Neutrophil (primary cell): Measurements from ENCODE around the gene MAML1.

Source experiments
- H3K27ac ChIP-seq: fragments of 200-600 bp; sonication (generic); 2 replicates; pipeline ENCODE4 v1.5.1; 2016; ENCODE audit warnings: mild to moderate bottlenecking, moderate library complexity
- H3K27me3 ChIP-seq: fragments of 200-600 bp; sonication (generic); 2 replicates; pipeline ENCODE4 v1.6.0; 2016; ENCODE audit warnings: mild to moderate bottlenecking
- H3K36me3 ChIP-seq: fragments of 200-600 bp; sonication (generic); 2 replicates; pipeline ENCODE4 v1.5.1; 2017
- H3K4me1 ChIP-seq, 2 experiments: fragments of 200-600 bp in 1 of 2; sonication (generic) in 1 of 2; 1 replicate in 1 of 2; 2 replicates in 1 of 2; pipeline versions ENCODE4 v1.5.1 to v1.6.1; 2013 to 2016; ENCODE audit warnings: low read depth in 1 of 2, low read length in 1 of 2, mild to moderate bottlenecking in 1 of 2, moderate library complexity in 1 of 2; ENCODE audit not compliant: control insufficient read depth in 1 of 2, insufficient read depth in 1 of 2
- H3K4me3 ChIP-seq, 2 experiments: fragments of 200-600 bp in 1 of 2; sonication (generic) in 1 of 2; 1 replicate in 1 of 2; 2 replicates in 1 of 2; pipeline ENCODE4 v1.5.1; 2013 to 2016; ENCODE audit warnings: low read depth in 1 of 2, low read length in 1 of 2, mild to moderate bottlenecking in 1 of 2, moderate library complexity in 1 of 2
- H3K9me3 ChIP-seq: fragments of 200-600 bp; sonication (generic); 2 replicates; pipeline ENCODE4 v1.5.1; 2016
- TF ChIP-seq, protein P1 (sequence below): fragments of 200-600 bp; sonication (generic); IDR thresholded peaks from 2 replicates; pipeline ENCODE4 v1.5.1; 2016; ENCODE audit warnings: antibody characterized with exemption

Gene MAML1

DNA sequence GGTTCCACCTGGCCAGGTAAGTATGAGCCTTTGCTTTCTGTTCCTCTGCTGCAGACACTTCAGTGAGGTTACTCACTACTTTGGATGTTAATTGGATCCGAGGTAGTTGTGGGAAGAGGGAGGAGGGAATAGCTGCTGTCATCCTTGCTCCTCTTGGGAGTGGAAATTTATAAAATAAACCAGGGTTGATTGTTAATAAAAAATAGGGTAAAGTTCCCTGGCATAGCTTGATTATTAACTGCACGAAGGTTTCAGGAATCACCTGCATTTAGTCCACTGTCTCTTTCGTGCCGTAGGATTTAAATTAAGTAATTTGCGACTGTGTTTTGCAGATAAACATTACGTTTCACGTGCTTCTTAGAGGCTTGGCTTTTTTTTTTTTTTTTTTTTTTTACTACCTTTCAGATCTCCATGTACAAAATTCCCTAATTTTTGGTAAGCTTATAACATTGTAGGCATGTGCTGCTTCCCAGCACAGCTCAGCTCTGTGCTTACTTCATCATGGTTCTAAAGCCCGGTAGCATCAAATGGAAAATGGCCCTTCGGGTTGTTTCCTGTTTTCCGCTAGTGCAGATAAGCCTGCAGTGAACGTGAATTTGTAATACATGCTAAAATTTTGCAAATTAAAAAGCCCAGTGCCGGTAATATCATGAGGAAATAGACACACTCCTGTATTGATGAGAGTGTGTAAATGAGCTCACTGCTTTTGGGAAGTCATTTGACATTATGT lies 34.3 kb downstream of the MAML1 start:
- Histone ChIP-seq H3K27ac (peak overlapping the region; percentile 37), H3K36me3 (peaks cover 56% of the 10 kb centered on the region), H3K27me3 (no peaks in the 10 kb centered on the region), H3K4me1 (peaks cover 70 to 73% of the 10 kb centered on the region in 2 experiments), H3K4me3 (no peak overlapping the region), H3K9me3 (no peaks in the 10 kb centered on the region)
- TF ChIP-seq, protein P1, sequence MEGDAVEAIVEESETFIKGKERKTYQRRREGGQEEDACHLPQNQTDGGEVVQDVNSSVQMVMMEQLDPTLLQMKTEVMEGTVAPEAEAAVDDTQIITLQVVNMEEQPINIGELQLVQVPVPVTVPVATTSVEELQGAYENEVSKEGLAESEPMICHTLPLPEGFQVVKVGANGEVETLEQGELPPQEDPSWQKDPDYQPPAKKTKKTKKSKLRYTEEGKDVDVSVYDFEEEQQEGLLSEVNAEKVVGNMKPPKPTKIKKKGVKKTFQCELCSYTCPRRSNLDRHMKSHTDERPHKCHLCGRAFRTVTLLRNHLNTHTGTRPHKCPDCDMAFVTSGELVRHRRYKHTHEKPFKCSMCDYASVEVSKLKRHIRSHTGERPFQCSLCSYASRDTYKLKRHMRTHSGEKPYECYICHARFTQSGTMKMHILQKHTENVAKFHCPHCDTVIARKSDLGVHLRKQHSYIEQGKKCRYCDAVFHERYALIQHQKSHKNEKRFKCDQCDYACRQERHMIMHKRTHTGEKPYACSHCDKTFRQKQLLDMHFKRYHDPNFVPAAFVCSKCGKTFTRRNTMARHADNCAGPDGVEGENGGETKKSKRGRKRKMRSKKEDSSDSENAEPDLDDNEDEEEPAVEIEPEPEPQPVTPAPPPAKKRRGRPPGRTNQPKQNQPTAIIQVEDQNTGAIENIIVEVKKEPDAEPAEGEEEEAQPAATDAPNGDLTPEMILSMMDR = no peak

DNA sequence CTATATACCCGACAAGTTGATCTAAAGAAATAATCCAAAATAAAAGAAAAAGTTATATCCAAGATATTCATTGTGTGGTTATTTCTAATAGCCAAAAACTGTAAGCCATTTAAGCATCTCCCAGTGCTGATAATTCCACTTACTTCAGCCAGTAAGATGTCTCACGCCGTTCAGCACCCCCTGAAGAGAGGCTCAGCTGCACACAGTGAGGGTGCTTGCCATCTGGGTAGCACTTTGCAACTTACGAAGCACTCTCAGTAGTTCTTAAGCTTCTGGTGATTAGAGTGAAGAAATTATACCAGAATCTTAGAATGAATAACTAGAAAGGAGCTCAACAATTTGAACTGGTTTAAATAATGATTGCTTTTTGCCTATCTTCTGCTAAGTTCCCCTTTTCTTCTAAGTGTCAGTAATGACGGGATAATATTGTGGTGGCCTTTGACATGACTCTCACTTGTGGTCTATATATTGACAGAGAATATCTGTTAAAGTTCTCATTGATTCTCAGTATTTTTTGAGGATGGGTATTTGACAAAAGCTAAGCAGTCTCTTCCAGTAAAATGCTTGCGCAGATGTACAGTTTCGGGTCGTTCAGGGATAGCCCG lies 35.0 kb downstream of the MAML1 start:
- TF ChIP-seq, protein P1 = no peak
- H3K9me3 ChIP-seq = no peaks in the 10 kb centered on the region
- H3K36me3 ChIP-seq = peaks cover 63% of the 10 kb centered on the region

DNA sequence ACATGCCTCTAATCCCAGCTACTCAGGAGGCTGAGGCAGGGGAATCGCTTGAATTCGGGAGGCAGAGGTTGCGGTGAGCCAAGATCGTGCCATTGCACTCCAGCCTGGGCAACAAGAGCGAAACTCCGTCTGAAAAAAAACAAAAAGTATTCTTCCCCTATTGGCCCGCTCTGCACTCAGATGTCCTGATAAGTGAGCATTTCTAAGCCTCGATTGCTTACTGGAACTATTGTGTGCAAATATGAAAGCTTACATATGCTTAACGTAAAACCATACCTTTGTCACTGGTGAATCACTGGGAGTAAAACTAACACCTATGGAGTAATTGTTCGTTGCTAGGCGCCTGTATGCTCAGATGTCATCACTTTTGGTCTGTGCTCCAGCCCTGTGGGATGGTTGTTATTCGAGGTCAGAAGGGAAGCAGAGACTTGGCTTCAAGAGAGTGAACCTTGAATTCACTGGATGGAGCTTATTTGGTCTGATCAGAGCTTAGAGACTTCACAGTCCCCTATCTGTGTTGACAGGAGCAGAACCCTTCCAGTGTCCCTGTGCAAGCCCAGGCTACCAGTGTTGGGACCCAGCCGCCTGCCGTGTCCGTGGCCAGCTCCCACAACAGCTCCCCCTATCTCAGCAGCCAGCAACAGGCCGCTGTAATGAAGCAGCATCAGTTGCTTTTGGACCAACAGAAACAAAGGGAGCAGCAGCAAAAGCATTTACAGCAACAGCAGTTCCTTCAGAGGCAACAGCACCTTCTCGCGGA lies 35.9 kb downstream of the MAML1 start:
- H3K27me3 ChIP-seq = no peaks in the 10 kb centered on the region
- no peaks in the 10 kb centered on the region for H3K9me3 ChIP-seq
- peak overlapping the region; percentile 41 for H3K27ac ChIP-seq
- TF ChIP-seq, protein P1 = no peak
- peaks cover 72% of the 10 kb centered on the region for H3K36me3 ChIP-seq
- H3K4me3 ChIP-seq = no peak overlapping the region
- H3K4me1 ChIP-seq = peaks cover 63 to 69% of the 10 kb centered on the region in 2 experiments

More for the DNA sequence above, 35.0 kb downstream of the MAML1 start:
- Histone ChIP-seq H3K27me3 (no peaks in the 10 kb centered on the region), H3K4me3 (no peak overlapping the region), H3K27ac (peak overlapping the region; percentile 33), H3K4me1 (peaks cover 70 to 73% of the 10 kb centered on the region in 2 experiments)

DNA sequence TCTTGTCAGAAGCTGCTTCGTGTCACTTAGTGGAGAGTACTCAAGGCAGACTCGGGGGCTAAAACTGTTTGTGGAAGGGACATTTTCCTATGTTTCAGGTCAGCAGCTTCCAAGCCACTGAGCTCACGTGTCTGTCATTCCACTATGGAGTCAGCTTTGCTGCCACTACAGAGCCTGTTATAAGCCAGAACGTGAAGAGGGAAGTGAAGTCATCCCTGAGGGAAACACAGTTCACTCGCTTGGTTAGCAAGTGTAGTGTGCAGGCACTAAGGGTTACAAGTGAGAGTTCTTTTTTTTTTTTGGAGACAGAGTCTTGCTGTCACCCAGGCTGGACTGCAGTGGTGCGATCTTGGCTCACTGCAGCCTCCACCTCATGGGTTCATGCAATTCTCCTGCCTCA lies 36.6 kb downstream of the MAML1 start:
- H3K27ac ChIP-seq = peak overlapping the region; percentile 41

DNA sequence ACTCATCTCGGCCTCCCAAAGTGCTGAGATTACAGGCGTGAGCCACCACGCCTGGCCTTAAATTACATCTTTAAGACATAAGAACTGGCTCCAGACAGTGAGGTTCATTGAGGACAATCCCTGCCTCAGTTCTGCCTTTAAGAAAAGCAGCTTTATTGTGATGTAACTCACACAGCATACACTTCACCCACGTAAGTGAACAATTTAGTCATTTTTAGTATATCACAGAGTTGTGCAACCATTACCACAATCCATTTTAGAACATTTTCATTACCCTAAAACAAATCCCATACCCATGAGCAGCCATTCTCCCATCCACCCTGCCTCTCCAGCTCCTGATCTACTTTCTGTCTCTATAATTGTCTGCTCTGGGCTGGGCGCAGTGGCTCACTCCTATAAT lies 37.2 kb downstream of the MAML1 start:
- H3K36me3 ChIP-seq = peaks cover 85% of the 10 kb centered on the region
- TF ChIP-seq, protein P1 = no peak
- H3K4me3 ChIP-seq = no peak overlapping the region
- no peaks in the 10 kb centered on the region for H3K9me3 ChIP-seq
- H3K27me3 ChIP-seq = no peaks in the 10 kb centered on the region
- H3K27ac ChIP-seq = peak overlapping the region; percentile 41
- H3K4me1 ChIP-seq = peaks cover 57 to 62% of the 10 kb centered on the region in 2 experiments

More for the DNA sequence above, 36.6 kb downstream of the MAML1 start:
- Histone ChIP-seq H3K27me3 (no peaks in the 10 kb centered on the region), H3K4me3 (no peak overlapping the region), H3K9me3 (no peaks in the 10 kb centered on the region), H3K4me1 (peaks cover 57 to 62% of the 10 kb centered on the region in 2 experiments), H3K36me3 (peaks cover 80% of the 10 kb centered on the region)
- TF ChIP-seq, protein P1 = no peak
